ENCODE data around the gene PTPRS. TPM values are rescaled to one million over a fixed set of nuclear protein-coding genes. Genes with fewer than 3 reads are reported as not detected.

Gene PTPRS
- total and polyA plus RNA-seq, 9 of the 15 experiments (the other 6 are each of a cell fraction or from before 2014, with no cell fraction given) = 1.1 to 49.4 (median 14.1) TPM

GRCh38 chr19:5314012-5314906 is 26.4 kb downstream of the PTPRS start (continued):
- TF ChIP-seq ZNF407 (IDR thresholded peaks at IDR 0.05; ENCODE audit: low read depth) (no peak), HMGN3 (IDR thresholded peaks at IDR 0.05; ENCODE audit: borderline replicate concordance, extremely low read depth, insufficient read length, low read depth, low read length) (no peak), NFYB (IDR thresholded peaks at IDR 0.05; ENCODE audit: extremely low read depth, insufficient read length) (no peak), HDGF (IDR thresholded peaks at IDR 0.05) (no peak), PRMT5 (CRISPR knock-in tag; IDR thresholded peaks at IDR 0.05) (no peak), NFATC3 (IDR thresholded peaks at IDR 0.05) (no peak), ASH1L (IDR thresholded peaks at IDR 0.05; ENCODE audit: borderline replicate concordance, low read depth, partially characterized antibody) (no peak), RCOR1 (IDR thresholded peaks at IDR 0.05; ENCODE audit: borderline replicate concordance in 1 of 2, low read depth in 2 of 2, low read length in 2 of 2) (peak in 1 of 2 experiments; percentile 7; a peak in 1 of 4 replicates), SOX6 (IDR thresholded peaks at IDR 0.05) (no peak), DMBX1 (CRISPR knock-in tag; IDR thresholded peaks at IDR 0.05; ENCODE audit: borderline replicate concordance) (no peak), FOSL1 (tag; conservative IDR thresholded peaks at IDR 0.05) (peak; percentile 37; the same call in 1 of the 2 replicates), RBM25 (IDR thresholded peaks at IDR 0.05; ENCODE audit: low read depth, low read length, severe bottlenecking) (peak; percentile 37), ZZZ3 (IDR thresholded peaks at IDR 0.05) (no peak), STAT5B (CRISPR knock-in tag; IDR thresholded peaks at IDR 0.05) (no peak), FOXM1 (IDR thresholded peaks at IDR 0.05; ENCODE audit: low read depth) (no peak), FOXM1 (CRISPR knock-in tag; IDR thresholded peaks at IDR 0.05; ENCODE audit: low read depth) (no peak), GABPA (tag; conservative IDR thresholded peaks at IDR 0.05; ENCODE audit: low read depth) (no peak)
- TF ChIP-seq, protein P1, sequence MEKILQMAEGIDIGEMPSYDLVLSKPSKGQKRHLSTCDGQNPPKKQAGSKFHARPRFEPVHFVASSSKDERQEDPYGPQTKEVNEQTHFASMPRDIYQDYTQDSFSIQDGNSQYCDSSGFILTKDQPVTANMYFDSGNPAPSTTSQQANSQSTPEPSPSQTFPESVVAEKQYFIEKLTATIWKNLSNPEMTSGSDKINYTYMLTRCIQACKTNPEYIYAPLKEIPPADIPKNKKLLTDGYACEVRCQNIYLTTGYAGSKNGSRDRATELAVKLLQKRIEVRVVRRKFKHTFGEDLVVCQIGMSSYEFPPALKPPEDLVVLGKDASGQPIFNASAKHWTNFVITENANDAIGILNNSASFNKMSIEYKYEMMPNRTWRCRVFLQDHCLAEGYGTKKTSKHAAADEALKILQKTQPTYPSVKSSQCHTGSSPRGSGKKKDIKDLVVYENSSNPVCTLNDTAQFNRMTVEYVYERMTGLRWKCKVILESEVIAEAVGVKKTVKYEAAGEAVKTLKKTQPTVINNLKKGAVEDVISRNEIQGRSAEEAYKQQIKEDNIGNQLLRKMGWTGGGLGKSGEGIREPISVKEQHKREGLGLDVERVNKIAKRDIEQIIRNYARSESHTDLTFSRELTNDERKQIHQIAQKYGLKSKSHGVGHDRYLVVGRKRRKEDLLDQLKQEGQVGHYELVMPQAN (IDR thresholded peaks at IDR 0.05; ENCODE audit: borderline replicate concordance) = no peak

All from K562 (cell line).